Immature natural killer cell (primary cell): ENCODE results near the gene OTOR. TPM values are rescaled to one million over a fixed set of nuclear protein-coding genes. Genes with fewer than 3 reads are reported as not detected.

ENCODE experiments used
- DNase-seq, 3 donors: peaks; one replicate each; pipeline ENCODE4 v3.0.0; 2022; ENCODE audit warnings: mixed read lengths in 1 of 3
- H3K27ac Mint-ChIP-seq, 6 donors: one replicate each; pipeline ENCODE4 v1.8.0; 2020; ENCODE audit warnings: mixed read lengths in 6 of 6, mild to moderate bottlenecking in 5 of 6, inconsistent platforms in 4 of 6, moderate library complexity in 3 of 6
- H3K27me3 Mint-ChIP-seq, 3 donors: one replicate each; pipeline ENCODE4 v1.8.0; 2020 to 2021; ENCODE audit warnings: low read depth in 3 of 3, mild to moderate bottlenecking in 3 of 3, mixed read lengths in 3 of 3, moderate library complexity in 3 of 3, inconsistent platforms in 1 of 3
- H3K36me3 Mint-ChIP-seq, 3 donors: one replicate each; pipeline ENCODE4 v1.8.0; 2020; ENCODE audit warnings: mixed read lengths in 3 of 3, inconsistent platforms in 2 of 3, mild to moderate bottlenecking in 2 of 3
- H3K4me1 Mint-ChIP-seq, 2 donors: one replicate each; pipeline ENCODE4 v1.8.0; 2020; ENCODE audit warnings: inconsistent platforms in 2 of 2, mild to moderate bottlenecking in 2 of 2, mixed read lengths in 2 of 2, moderate library complexity in 1 of 2
- H3K4me3 Mint-ChIP-seq, 5 donors: one replicate each; pipeline ENCODE4 v1.8.0; 2020; ENCODE audit warnings: mild to moderate bottlenecking in 5 of 5, mixed read lengths in 5 of 5, inconsistent platforms in 3 of 5, moderate library complexity in 3 of 5
- H3K9me3 Mint-ChIP-seq, 6 donors: one replicate each; pipeline ENCODE4 v1.8.0; 2020; ENCODE audit warnings: mild to moderate bottlenecking in 6 of 6, mixed read lengths in 6 of 6, inconsistent platforms in 4 of 6, moderate library complexity in 3 of 6
- polyA plus RNA-seq, 3 donors: library from polyadenylated mRNA; unstranded; fragments of 300-500 nt; fragmentation: Illumina TruSeq; gene quantifications; one replicate each; pipeline ENCODE4 v1.2.3, GENCODE V29; 2021

Gene OTOR
- polyA plus RNA-seq, 3 donors from 2014 or later: not detected

DNA sequence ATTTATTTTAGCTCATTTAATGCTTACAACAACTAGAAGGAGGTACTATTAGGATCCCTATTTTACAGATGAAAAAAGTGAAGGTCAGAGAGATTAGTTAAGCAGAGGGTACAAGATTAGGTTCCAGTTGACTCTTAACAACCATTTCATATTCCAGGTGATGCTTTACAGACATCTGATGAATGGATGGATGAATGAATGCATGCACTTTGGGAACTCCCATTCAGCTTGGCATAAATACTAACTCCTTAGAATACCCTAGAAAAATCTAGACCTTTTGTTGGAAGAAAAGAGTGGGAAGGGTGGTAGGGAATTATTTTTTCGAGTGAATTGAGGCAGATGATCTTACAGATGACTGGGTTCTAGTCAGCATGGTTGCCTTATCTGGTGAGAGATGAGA lies 19.1 kb upstream of the OTOR start:
- H3K4me1 Mint-ChIP-seq: peaks cover 44 to 53% of the 10 kb centered on the region in 2 donors
- peaks cover 5 to 17% (median 15%) of the 10 kb centered on the region in 3 donors for H3K27me3 Mint-ChIP-seq
- H3K4me3 Mint-ChIP-seq: peak overlapping the region; percentile 94 to 100 (median 99)

DNA sequence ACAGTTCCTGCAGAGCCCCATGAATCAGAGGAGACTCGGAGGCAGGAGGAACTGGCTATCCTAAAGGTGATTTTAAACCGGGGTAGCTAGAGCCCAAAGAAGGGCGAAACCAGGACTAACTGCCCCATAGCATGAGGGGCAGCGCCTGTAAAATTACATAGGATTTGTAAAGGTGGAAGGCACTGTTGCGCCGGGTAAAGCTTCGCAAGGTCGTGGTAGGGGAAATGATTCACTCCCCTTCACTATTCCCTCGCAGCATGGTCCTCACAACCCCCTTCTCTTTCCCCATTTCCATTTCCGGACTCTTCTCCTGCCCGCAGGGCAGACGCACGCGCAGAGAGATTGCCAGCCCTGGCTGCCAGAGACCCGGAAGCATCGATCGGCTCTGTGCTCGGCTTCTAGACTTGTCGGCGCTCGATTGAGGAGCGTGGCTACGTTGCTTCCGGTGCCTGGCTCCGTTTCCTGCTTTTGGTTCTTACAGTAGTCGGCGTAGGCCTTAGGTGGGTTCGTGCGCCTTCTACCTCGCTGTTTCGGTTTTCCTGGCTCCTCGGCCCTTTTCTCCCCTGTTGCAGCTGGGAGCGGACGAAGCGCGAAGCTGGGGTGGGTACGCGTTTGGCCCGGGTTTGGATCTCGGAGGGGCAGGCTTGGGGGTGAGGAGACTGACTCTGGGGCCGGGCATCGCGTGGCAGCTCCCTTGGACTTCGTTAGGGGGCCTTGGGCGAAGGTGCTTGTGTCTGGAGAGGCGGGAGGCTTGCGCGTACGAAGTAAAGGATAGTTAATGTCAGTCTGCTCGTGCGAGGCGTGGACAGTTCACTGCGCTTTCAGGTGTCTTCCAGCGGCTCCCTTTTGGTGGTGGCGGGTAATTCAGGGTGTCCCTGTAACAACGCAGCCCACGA lies 18.3 kb upstream of the OTOR start, which contains the start of gene SNRPB2:
SNRPB2 (plus strand) TSS at position 462 of the 896 bp plus-strand sequence. CDS start 1,677 bp downstream, outside the sequence.
- H3K9me3 Mint-ChIP-seq: no peaks in the 10 kb centered on the region
- H3K4me3 Mint-ChIP-seq: peak within 1 kb of the TSS; percentile 94 to 100 (median 99)
- DNase-seq: peak; percentile 86 to 90 (median 89)
- H3K36me3 Mint-ChIP-seq: peaks cover 7 to 20% (median 8%) of the 10 kb centered on the region in 3 donors
- peak within 1 kb of the TSS; percentile 94 to 100 (median 100) for H3K27ac Mint-ChIP-seq
- peaks cover 50 to 60% of the 10 kb centered on the region in 2 donors for H3K4me1 Mint-ChIP-seq
- H3K27me3 Mint-ChIP-seq: peaks cover 4 to 15% (median 8%) of the 10 kb centered on the region in 3 donors

More for the DNA sequence above, 19.1 kb upstream of the OTOR start:
- Mint-ChIP-seq H3K9me3 (no peaks in the 10 kb centered on the region), H3K36me3 (peaks cover 7 to 19% (median 8%) of the 10 kb centered on the region in 3 donors), H3K27ac (peak overlapping the region; percentile 94 to 100 (median 100))
- no peak for DNase-seq

DNA sequence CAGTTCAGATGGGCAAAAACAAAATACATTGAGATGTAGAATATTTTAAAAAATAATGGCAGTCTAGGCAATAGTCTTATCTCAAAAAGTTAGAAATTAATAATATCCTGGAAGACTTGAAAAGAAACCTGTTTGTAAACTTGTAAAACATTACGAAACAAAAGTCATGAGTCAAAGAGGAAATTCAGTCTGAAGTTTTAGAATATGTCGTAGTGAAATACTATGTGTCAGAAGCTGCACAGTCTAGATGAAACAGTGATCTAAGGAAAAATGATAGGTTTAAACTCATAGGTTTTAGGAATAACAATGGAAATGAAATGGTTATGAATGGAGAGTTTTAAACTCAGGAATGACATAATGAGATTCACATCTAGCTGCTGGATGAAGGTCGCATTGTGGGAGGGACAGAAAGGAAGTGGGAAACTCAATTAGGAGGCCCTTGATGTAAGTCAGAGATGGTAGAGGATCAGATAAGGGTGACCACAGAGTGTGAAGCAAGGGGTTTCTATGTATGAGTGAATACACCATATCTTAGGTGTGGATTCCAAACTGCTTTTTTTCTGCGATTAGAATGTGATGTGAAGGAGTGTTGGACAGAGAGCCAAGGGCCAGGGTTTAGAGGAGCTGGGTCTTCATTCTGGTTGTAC lies 15.5 kb upstream of the OTOR start:
- Mint-ChIP-seq H3K4me1 (peaks cover 61 to 85% of the 10 kb centered on the region in 2 donors), H3K36me3 (peaks cover 8 to 39% (median 24%) of the 10 kb centered on the region in 3 donors)

DNA sequence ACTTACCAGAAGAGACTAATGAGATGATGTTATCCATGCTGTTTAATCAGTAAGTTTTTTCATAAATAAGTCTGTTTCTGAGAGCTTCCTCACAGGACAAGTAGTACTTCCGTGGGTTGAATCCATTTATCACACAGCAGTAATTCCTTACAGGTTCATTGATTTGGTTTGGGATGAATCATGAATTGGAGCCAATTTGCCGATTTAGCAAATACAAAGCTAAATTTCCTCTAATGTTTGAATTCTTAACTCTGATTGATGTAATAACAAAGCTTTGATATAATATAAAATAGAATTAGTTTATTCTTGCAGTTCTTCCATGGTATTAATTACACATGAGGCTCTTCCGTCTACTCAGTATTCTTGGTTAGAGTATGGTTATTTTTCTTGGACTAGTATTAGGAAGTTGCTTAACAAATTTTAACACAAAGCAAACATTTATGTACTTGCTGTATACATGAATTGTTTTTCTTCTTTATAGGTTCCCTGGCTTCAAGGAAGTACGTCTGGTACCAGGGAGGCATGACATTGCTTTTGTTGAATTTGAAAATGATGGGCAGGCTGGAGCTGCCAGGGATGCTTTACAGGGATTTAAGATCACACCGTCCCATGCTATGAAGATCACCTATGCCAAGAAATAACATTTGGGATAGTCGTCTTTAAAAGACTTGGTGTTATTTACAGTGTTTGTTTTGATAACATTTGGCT lies 7.6 kb upstream of the OTOR start:
- Mint-ChIP-seq H3K9me3 (no peaks in the 10 kb centered on the region), H3K27ac (peak overlapping the region in 1 of 6 donors; percentile 64), H3K4me3 (no peak overlapping the region), H3K36me3 (peaks cover 15 to 51% (median 45%) of the 10 kb centered on the region in 3 donors), H3K27me3 (no peaks in the 10 kb centered on the region), H3K4me1 (peaks cover 4 to 18% of the 10 kb centered on the region in 2 donors)
- DNase-seq: no peak

More for the DNA sequence above, 15.5 kb upstream of the OTOR start:
- peak overlapping the region in 3 of 5 donors; percentile 5 to 35 (median 15) for H3K4me3 Mint-ChIP-seq
- H3K27ac Mint-ChIP-seq: peak overlapping the region in 5 of 6 donors; percentile 9 to 74 (median 60)
- DNase-seq: peak in 1 of 3 donors; percentile 5
- H3K27me3 Mint-ChIP-seq: peaks cover 4 to 10% (median 5%) of the 10 kb centered on the region in 3 donors
- no peaks in the 10 kb centered on the region for H3K9me3 Mint-ChIP-seq

DNA sequence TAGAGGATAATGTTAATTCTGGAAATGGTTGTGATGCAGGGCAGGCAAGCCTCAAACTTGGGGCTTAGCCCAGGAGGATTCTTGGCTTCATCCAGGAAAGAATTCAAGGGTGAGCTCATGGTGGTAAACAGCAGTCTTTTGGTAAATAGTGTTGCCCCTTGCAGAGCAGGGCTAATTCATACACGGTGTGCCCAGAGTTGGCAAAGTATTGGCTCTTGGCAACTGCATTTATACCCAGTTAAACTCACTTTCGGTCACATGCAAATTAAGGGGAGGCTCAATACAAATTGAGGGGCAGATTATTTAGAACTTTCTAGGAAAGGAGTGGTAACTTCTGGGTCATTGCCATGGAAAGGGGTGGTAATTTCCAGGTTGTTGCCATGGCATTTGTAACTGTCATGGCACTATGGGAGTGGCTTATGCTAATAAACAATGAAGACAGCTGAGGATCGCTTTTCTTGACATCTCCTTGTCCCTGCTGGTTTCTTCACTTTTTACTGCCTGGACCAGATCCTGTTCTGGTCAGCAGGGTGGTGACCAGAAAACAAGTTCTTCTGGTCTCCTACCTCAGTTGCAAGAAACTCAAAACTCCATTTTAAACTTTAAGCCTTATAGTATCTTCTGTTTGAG lies 3.9 kb upstream of the OTOR start:
- Mint-ChIP-seq H3K4me1 (no peaks in the 10 kb centered on the region), H3K9me3 (no peaks in the 10 kb centered on the region), H3K27me3 (peaks cover 0 to 6% (median 2%) of the 10 kb centered on the region in 3 donors), H3K36me3 (peaks cover 16 to 34% (median 30%) of the 10 kb centered on the region in 3 donors), H3K4me3 (no peak overlapping the region), H3K27ac (no peak overlapping the region)
- no peak for DNase-seq

DNA sequence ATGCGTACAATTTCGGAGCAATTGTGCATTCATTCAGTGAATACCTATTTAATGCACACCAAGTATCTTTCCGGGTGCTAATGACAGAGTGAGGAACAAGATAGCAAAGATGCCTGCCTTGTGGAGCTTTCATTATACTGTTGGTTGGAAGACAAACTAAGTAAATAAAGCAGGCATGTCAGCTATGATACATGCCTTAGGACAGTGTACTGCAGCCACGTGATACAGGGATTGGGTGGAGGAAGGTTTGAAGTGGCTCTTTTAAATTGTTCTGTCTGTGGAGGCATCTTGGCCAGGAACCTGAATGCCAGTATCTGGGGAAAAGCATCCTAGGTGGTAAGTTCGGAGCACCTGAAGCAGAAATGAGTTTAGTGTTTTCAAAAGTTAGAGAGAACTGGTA lies 3.0 kb upstream of the OTOR start:
- no peak for DNase-seq
- peaks cover 3 to 6% (median 4%) of the 10 kb centered on the region in 3 donors for H3K27me3 Mint-ChIP-seq
- no peak overlapping the region for H3K27ac Mint-ChIP-seq
- peaks cover 14 to 25% (median 22%) of the 10 kb centered on the region in 3 donors for H3K36me3 Mint-ChIP-seq
- no peaks in the 10 kb centered on the region for H3K9me3 Mint-ChIP-seq
- no peaks in the 10 kb centered on the region for H3K4me1 Mint-ChIP-seq
- no peak overlapping the region for H3K4me3 Mint-ChIP-seq

DNA sequence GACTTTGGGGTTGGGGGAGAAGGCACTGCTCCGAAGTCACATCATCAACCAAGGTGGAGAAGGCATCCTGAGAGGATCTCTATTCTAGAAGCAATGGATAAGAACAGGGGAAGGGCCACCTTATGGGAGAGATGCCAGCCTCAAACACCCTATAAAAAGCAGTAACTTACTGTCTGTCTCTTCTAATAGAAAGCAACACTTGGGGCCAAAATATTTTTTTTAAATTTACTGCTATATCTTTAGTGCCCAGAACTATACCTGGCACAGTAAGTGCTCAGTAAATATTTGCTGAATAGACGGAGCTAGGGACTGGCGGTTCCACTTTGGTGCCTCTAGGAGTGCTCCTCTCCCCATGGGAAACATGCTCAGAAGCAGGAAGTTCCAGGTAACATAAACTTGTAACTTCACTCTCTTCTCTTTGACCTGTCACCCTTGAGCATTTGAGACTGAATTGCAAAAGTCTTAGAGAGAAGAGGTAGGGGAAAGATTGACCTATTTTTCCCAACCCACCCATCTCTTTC lies 807 bp upstream of the OTOR start:
- no peak overlapping the region for H3K27ac Mint-ChIP-seq
- H3K36me3 Mint-ChIP-seq: peaks cover 6 to 10% (median 7%) of the 10 kb centered on the region in 3 donors
- peaks cover 3 to 6% (median 6%) of the 10 kb centered on the region in 3 donors for H3K27me3 Mint-ChIP-seq
- DNase-seq: no peak
- no peaks in the 10 kb centered on the region for H3K9me3 Mint-ChIP-seq
- no peak overlapping the region for H3K4me3 Mint-ChIP-seq
- no peaks in the 10 kb centered on the region for H3K4me1 Mint-ChIP-seq

DNA sequence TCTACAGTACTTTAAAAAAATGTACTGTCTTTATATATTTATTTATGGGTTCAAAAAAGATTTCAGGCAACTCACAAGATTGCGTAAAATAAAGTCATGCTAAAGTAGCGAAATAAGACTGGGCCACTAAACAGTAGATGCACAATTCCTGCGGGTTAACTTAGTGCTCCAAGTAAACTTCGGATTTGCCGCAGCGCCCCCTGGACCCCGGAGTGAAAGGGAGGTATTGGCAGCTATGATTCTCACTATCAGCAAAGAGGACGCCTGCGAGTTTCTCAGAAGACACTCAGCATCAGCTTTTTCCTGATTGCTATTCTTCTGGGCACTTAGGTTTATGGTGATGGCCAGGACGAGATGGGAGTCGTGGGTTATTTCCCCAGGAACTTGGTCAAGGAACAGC lies 1.4 kb downstream of the OTOR start:
- Mint-ChIP-seq H3K4me1 (no peaks in the 10 kb centered on the region), H3K4me3 (no peak overlapping the region)

DNA sequence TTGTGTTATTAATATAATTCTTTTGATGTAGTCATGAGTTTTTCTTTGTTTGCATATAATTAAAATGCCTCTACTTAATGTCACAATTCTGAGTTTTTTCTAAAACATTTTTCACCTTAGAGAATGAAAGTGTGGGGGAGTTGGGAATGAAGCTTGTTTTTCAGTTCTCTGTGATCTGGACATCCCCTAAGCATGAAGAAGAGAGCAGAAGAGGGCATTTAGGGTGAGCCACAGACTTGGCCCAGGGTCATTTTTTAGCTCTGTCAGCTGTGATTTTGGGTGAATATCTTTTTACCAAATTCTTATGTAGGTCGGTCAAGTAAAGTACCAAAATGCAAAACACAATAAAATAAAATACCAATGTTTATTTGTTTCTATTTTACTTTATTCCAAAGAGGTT lies 3.9 kb downstream of the OTOR start:
- H3K4me3 Mint-ChIP-seq: no peak overlapping the region
- peaks cover 0 to 4% (median 0%) of the 10 kb centered on the region in 6 donors for H3K9me3 Mint-ChIP-seq
- no peak overlapping the region for H3K27ac Mint-ChIP-seq
- no peak for DNase-seq
- H3K4me1 Mint-ChIP-seq: no peaks in the 10 kb centered on the region
- H3K27me3 Mint-ChIP-seq: peaks cover 3 to 6% (median 4%) of the 10 kb centered on the region in 3 donors
- peaks cover 0 to under 1% (median 0%) of the 10 kb centered on the region in 3 donors for H3K36me3 Mint-ChIP-seq

More for the DNA sequence above, 1.4 kb downstream of the OTOR start:
- Mint-ChIP-seq H3K9me3 (no peaks in the 10 kb centered on the region), H3K27ac (no peak overlapping the region), H3K36me3 (peaks cover 0 to 4% (median 0%) of the 10 kb centered on the region in 3 donors), H3K27me3 (peaks cover 3 to 6% (median 6%) of the 10 kb centered on the region in 3 donors)
- DNase-seq: no peak

DNA sequence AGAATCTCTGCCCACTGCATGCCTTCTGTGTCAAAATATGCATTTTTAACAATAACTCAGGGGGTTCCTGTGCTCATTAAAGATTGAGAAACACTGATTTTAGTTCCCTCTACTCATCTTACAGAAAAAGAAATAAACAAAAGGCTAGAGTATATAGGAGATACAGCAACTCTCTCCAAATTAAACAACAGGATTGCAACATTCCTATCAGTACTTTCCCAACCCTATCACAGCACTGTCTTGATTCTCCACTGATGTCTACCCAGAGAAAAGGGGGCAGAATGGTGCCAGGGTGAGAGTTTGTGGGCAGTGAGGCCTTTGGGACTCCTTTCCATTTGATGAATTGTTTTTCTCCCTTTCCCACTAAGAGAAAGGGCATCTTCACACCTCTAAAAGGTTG lies 4.7 kb downstream of the OTOR start:
- H3K27ac Mint-ChIP-seq: no peak overlapping the region
- peaks cover 0 to 4% (median 0%) of the 10 kb centered on the region in 6 donors for H3K9me3 Mint-ChIP-seq
- no peaks in the 10 kb centered on the region for H3K36me3 Mint-ChIP-seq
- H3K4me3 Mint-ChIP-seq: no peak overlapping the region
- peaks cover 0 to 4% (median 3%) of the 10 kb centered on the region in 3 donors for H3K27me3 Mint-ChIP-seq
- H3K4me1 Mint-ChIP-seq: no peaks in the 10 kb centered on the region
- DNase-seq: no peak

DNA sequence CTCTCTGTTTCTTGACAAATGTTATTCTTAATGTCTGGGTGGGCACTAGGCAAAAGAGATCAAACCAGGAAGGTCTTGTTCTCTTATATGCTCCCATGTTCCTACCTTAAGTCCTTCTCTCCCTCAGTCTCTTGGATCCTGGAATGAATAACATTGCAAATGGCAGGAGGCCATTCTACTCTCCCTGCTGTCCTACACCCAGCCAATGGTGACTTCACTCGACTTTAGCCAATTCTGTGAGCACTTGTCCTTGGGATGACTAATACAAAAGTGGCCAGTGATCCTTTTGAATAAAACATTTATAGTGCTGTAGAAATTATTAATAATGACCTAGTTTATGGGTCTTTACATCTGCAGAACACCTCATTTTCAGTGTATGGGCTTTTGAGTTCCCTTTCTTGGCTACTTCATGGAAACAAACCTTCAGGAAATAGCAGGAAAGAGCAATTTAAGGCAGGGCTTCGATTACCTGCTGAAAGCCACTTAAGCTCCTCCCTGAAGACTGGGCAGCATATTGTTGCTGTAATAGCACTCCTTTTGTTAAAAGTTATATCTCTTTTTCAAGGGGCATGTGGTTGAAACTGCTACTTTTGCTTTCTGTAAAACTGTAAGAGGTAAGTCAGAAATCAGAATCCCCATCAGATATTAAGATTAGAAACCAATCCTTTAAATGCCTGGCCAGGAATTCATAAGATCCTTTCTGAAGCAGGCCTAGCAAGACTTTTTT lies 10.5 kb downstream of the OTOR start:
- no peak for DNase-seq
- no peak overlapping the region for H3K27ac Mint-ChIP-seq
- H3K9me3 Mint-ChIP-seq: peaks cover 0 to 4% (median 0%) of the 10 kb centered on the region in 6 donors
- H3K27me3 Mint-ChIP-seq: peaks cover 0 to 7% (median 2%) of the 10 kb centered on the region in 3 donors
- no peaks in the 10 kb centered on the region for H3K4me1 Mint-ChIP-seq
- H3K36me3 Mint-ChIP-seq: no peaks in the 10 kb centered on the region
- no peak overlapping the region for H3K4me3 Mint-ChIP-seq

DNA sequence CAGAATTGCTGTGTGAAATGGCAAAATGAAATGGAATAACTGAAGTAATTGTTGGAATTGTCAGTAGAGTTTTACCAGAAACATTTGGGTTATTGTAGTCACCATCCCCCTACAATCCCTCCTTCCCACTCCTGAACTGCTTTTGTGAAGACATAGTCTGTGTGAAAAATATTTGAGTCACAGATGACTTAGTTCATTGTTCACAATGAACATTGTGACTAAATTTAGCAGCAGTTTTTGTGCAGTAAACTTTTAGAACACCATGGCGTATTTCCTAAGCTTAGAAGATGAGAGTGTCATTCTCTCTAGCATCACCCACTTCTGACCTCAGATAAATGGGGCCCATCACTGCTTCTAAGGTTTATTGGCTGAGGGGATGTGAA lies 11.0 kb downstream of the OTOR start:
- H3K4me3 Mint-ChIP-seq: no peak overlapping the region
- no peak for DNase-seq
- H3K27me3 Mint-ChIP-seq: peaks cover 0 to 7% (median 2%) of the 10 kb centered on the region in 3 donors
- H3K36me3 Mint-ChIP-seq: no peaks in the 10 kb centered on the region
- H3K9me3 Mint-ChIP-seq: peaks cover 0 to 4% (median 0%) of the 10 kb centered on the region in 6 donors
- no peaks in the 10 kb centered on the region for H3K4me1 Mint-ChIP-seq
- no peak overlapping the region for H3K27ac Mint-ChIP-seq
